Neural cell (in vitro differentiated cells): ENCODE measurements around the gene THAP7.

ENCODE experiments used
- CTCF ChIP-seq: fragments of 450-650 bp; IDR thresholded peaks from 2 replicates; pipeline ENCODE4 v1.5.1; 2014; ENCODE audit warnings: antibody characterized with exemption, mild to moderate bottlenecking, moderate library complexity; ENCODE audit not compliant: poor library complexity, severe bottlenecking
- EP300 ChIP-seq: fragments of 450-650 bp; conservative IDR thresholded peaks from 2 replicates; pipeline ENCODE4 v1.6.1; 2014; ENCODE audit warnings: antibody characterized with exemption, mild to moderate bottlenecking, moderate library complexity; ENCODE audit not compliant: poor library complexity, severe bottlenecking
- EZH2 ChIP-seq: fragments of 200-600, 300-800 bp; shearing (Covaris generic), sonication (generic); IDR thresholded peaks from 2 replicates; pipeline ENCODE4 v1.6.1; 2014; ENCODE audit warnings: antibody characterized with exemption, low read length, borderline replicate concordance, mild to moderate bottlenecking; ENCODE audit not compliant: insufficient read depth, poor library complexity, severe bottlenecking
- RAD21 ChIP-seq: fragments of 450-650 bp; conservative IDR thresholded peaks from 2 replicates; pipeline ENCODE4 v1.6.1; 2014; ENCODE audit warnings: antibody characterized with exemption, mild to moderate bottlenecking, moderate library complexity
- SMC3 ChIP-seq: fragments of 450-650 bp; conservative IDR thresholded peaks from 2 replicates; pipeline ENCODE4 v1.6.1; 2014; ENCODE audit warnings: antibody characterized with exemption, mild to moderate bottlenecking, moderate library complexity; ENCODE audit not compliant: poor library complexity
- TAF1 ChIP-seq: IDR thresholded peaks from 2 replicates; pipeline ENCODE4 v1.6.1; 2012; ENCODE audit warnings: low read depth
- TF ChIP-seq, protein P1 (sequence below): IDR thresholded peaks from 2 replicates; pipeline ENCODE4 v1.6.1; 2012; ENCODE audit warnings: borderline replicate concordance

GRCh38 chr22:20974336-20974955, 27.5 kb downstream of the THAP7 start:
- TF ChIP-seq CTCF: no peak
- no peak for TF ChIP-seq TAF1
- TF ChIP-seq EP300: no peak
- TF ChIP-seq, protein P1, sequence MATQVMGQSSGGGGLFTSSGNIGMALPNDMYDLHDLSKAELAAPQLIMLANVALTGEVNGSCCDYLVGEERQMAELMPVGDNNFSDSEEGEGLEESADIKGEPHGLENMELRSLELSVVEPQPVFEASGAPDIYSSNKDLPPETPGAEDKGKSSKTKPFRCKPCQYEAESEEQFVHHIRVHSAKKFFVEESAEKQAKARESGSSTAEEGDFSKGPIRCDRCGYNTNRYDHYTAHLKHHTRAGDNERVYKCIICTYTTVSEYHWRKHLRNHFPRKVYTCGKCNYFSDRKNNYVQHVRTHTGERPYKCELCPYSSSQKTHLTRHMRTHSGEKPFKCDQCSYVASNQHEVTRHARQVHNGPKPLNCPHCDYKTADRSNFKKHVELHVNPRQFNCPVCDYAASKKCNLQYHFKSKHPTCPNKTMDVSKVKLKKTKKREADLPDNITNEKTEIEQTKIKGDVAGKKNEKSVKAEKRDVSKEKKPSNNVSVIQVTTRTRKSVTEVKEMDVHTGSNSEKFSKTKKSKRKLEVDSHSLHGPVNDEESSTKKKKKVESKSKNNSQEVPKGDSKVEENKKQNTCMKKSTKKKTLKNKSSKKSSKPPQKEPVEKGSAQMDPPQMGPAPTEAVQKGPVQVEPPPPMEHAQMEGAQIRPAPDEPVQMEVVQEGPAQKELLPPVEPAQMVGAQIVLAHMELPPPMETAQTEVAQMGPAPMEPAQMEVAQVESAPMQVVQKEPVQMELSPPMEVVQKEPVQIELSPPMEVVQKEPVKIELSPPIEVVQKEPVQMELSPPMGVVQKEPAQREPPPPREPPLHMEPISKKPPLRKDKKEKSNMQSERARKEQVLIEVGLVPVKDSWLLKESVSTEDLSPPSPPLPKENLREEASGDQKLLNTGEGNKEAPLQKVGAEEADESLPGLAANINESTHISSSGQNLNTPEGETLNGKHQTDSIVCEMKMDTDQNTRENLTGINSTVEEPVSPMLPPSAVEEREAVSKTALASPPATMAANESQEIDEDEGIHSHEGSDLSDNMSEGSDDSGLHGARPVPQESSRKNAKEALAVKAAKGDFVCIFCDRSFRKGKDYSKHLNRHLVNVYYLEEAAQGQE: no peak
- no peak for TF ChIP-seq SMC3
- no peak for TF ChIP-seq EZH2
- TF ChIP-seq RAD21: no peak
